IMR-90 (cell line): ENCODE results near the gene SYNRG.

Source experiments
- BHLHE40 ChIP-seq: fragments of 150-350 bp; IDR thresholded peaks from 2 replicates; pipeline ENCODE4 v1.6.1; 2016; ENCODE audit warnings: mild to moderate bottlenecking, low read depth, low read length
- MAFK ChIP-seq: IDR thresholded peaks from 2 replicates; pipeline ENCODE4 v1.6.1; 2012; ENCODE audit warnings: low read depth, low read length, improper control_type of control experiment
- MXI1 ChIP-seq: IDR thresholded peaks from 2 replicates; pipeline ENCODE4 v1.6.1; 2012; ENCODE audit warnings: low read depth, mild to moderate bottlenecking, low read length, moderate library complexity, borderline replicate concordance
- POLR2A ChIP-seq: IDR thresholded peaks from 2 replicates; pipeline ENCODE4 v1.6.1; 2012; ENCODE audit warnings: mild to moderate bottlenecking, low read depth, low read length
- RAD21 ChIP-seq: IDR thresholded peaks from 2 replicates; pipeline ENCODE4 v1.6.1; 2012; ENCODE audit warnings: low read length, improper control_type of control experiment
- RCOR1 ChIP-seq: IDR thresholded peaks from 2 replicates; pipeline ENCODE4 v1.6.1; 2012; ENCODE audit warnings: mild to moderate bottlenecking, low read length, improper control_type of control experiment; ENCODE audit not compliant: insufficient replicate concordance
- RFX5 ChIP-seq: IDR thresholded peaks from 2 replicates; pipeline ENCODE4 v1.8.0; 2012; ENCODE audit warnings: low read depth, mild to moderate bottlenecking, low read length, moderate library complexity
- SMC3 ChIP-seq: fragments of 150-350 bp; IDR thresholded peaks from 2 replicates; pipeline ENCODE4 v1.6.1; 2016; ENCODE audit warnings: low read depth, mild to moderate bottlenecking, antibody characterized with exemption, low read length, moderate library complexity
- TF ChIP-seq, protein P1 (sequence below): conservative IDR thresholded peaks from 2 replicates; pipeline ENCODE4 v1.5.1; 2012; ENCODE audit warnings: mild to moderate bottlenecking, low read depth, low read length, improper control_type of control experiment
- TF ChIP-seq, protein P2 (sequence below): fragments of 150-350 bp; IDR thresholded peaks from 2 replicates; pipeline ENCODE4 v1.6.1; 2017; ENCODE audit warnings: mild to moderate bottlenecking, antibody characterized with exemption, low read length, low read depth

DNA sequence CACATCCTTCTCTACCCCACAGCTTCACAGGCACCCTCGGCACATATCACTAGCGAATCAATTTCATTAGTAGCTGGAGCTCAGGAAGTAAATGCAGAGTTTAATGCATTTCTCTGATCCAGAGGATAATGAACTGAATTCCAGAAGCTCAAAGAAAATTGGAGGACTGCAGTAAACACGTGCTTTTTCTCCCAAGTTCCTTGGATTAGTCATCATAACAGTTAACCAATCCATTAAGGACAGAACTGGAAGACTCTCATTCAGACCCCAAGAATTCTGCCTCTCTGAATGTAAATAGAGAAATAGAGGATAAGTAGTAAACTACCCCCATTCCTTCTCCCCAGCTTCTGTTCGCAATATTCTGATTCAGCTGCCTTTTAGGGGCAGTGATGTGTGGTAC, 78.8 kb downstream of the SYNRG start:
- TF ChIP-seq, protein P1, sequence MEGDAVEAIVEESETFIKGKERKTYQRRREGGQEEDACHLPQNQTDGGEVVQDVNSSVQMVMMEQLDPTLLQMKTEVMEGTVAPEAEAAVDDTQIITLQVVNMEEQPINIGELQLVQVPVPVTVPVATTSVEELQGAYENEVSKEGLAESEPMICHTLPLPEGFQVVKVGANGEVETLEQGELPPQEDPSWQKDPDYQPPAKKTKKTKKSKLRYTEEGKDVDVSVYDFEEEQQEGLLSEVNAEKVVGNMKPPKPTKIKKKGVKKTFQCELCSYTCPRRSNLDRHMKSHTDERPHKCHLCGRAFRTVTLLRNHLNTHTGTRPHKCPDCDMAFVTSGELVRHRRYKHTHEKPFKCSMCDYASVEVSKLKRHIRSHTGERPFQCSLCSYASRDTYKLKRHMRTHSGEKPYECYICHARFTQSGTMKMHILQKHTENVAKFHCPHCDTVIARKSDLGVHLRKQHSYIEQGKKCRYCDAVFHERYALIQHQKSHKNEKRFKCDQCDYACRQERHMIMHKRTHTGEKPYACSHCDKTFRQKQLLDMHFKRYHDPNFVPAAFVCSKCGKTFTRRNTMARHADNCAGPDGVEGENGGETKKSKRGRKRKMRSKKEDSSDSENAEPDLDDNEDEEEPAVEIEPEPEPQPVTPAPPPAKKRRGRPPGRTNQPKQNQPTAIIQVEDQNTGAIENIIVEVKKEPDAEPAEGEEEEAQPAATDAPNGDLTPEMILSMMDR: no peak
- no peak for TF ChIP-seq RFX5
- no peak for TF ChIP-seq BHLHE40
- TF ChIP-seq, protein P2, sequence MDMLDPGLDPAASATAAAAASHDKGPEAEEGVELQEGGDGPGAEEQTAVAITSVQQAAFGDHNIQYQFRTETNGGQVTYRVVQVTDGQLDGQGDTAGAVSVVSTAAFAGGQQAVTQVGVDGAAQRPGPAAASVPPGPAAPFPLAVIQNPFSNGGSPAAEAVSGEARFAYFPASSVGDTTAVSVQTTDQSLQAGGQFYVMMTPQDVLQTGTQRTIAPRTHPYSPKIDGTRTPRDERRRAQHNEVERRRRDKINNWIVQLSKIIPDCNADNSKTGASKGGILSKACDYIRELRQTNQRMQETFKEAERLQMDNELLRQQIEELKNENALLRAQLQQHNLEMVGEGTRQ: no peak
- no peak for TF ChIP-seq POLR2A
- no peak for TF ChIP-seq RAD21
- no peak for TF ChIP-seq MAFK
- peak; percentile 54; the same call in 1 of the 2 replicates for TF ChIP-seq MXI1
- no peak for TF ChIP-seq SMC3
- no peak for TF ChIP-seq RCOR1
